ENCODE data around the gene CDKN1A.
A peak's percentile ranks its signal among the peaks of the same experiment; 100 is the strongest.
"Not testable (repeated sequence)": the region's sequence is repeated elsewhere in the genome, so short reads cannot be mapped to it uniquely, and the experiment has no call there.

CDKN1A gene

DNA sequence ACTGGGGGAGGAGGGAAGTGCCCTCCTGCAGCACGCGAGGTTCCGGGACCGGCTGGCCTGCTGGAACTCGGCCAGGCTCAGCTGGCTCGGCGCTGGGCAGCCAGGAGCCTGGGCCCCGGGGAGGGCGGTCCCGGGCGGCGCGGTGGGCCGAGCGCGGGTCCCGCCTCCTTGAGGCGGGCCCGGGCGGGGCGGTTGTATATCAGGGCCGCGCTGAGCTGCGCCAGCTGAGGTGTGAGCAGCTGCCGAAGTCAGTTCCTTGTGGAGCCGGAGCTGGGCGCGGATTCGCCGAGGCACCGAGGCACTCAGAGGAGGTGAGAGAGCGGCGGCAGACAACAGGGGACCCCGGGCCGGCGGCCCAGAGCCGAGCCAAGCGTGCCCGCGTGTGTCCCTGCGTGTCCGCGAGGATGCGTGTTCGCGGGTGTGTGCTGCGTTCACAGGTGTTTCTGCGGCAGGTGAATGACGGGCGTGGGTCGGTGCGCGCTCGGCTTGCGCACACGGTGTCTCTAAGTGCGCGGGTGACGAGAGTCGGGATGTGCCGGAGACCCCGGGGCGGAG lies at the start of gene CDKN1A:
TSS of gene CDKN1A (plus strand) at position 227 of the 555 bp plus-strand sequence. CDS start 5,388 bp downstream, outside the sequence.
- peak; percentile 68 for DNase-seq (ENCODE audit: low spot score)

DNA sequence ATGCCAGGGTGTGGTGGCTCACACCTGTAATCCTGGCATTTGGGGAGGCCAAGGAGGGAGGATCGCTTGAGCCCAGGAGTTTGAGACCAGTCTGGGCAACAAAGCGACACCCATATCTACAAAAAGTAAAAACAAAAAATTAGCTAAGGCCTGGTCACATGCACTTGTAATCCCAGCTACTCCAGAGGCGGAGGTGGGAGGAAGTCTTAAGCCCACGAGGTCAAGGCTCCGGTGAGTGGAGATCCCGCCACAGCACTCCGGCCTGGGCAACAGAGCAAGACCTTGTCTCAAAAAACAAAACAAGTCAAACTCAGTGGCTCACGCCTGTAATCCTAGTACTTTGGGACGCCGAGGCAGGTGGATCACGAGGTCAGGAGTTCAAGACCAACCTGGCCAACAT lies 48.7 kb upstream of the CDKN1A start:
- no peak for DNase-seq (ENCODE audit: low spot score)

DNA sequence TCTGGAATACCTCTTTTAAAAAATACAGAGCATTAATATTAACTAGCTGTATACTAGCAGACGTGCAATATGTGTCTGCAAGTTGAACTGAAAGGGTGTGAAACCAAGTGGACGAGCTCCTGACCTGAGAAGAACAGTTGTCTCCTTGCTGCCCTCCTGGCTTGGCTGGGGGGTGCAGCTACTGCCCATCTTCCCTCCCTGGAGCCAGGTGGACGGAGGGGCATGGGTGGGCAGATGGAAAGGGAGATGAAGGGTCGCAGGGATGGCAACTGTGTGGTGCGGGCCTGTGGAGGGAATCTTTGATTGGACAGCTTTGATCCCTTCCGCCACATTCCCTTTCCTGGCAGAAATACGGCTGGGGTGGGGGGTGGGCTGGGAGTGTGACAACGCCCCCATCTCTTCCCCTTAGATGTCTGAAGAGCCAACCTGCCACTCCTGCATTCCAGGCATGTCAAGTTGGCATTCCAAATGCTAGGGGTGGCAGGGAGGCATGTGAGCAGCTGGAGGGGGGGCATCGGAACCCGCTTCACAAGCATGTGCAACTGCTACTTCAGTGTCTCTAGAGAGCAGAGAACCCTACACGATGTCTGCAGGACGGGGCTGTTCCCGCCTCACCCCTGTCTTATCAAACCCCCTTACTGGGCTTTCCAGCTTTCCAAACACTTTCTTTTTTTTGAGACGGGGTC lies 47.0 kb upstream of the CDKN1A start:
- no peak for DNase-seq (ENCODE audit: low spot score)

DNA sequence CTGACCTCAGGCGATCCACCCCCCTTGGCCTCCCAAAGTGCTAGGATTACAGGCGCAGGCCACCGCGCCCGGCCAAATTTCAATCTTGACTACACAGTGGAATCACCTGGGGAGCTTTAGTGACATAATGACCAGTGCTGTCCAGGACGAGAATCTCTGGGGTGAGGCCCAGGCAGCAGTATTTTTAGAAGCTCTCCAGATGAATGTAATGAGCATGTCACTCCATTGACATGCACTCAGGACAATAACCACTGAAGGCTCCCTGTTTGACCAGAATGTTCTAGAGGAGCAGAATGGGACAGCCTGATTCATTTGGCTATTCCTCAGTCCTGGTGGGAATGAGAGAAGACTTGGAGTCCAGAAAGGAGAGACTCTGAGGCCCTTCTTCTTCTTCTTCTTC lies 45.1 kb upstream of the CDKN1A start:
- no peak for DNase-seq (ENCODE audit: low spot score)

DNA sequence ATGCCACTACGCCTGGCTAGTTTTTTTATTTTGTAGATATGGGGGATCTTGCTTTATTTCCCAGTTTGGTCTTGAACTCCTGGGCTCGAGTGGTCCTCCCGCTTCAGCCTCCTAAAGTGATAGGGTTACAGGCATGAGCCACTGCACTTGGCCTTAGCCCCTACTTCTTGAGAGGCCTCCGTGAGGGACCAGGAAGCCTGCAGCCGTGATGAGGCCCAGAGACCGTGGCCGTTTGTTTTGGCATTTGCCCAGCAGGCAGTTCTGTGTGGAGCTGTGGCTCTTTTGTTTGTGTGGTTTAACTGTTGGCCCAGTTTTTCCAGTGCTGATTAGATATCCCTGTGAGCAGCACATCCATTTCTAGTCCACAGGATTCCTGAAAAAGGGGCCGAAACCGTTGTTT lies 44.6 kb upstream of the CDKN1A start:
- no peak for DNase-seq (ENCODE audit: low spot score)

DNA sequence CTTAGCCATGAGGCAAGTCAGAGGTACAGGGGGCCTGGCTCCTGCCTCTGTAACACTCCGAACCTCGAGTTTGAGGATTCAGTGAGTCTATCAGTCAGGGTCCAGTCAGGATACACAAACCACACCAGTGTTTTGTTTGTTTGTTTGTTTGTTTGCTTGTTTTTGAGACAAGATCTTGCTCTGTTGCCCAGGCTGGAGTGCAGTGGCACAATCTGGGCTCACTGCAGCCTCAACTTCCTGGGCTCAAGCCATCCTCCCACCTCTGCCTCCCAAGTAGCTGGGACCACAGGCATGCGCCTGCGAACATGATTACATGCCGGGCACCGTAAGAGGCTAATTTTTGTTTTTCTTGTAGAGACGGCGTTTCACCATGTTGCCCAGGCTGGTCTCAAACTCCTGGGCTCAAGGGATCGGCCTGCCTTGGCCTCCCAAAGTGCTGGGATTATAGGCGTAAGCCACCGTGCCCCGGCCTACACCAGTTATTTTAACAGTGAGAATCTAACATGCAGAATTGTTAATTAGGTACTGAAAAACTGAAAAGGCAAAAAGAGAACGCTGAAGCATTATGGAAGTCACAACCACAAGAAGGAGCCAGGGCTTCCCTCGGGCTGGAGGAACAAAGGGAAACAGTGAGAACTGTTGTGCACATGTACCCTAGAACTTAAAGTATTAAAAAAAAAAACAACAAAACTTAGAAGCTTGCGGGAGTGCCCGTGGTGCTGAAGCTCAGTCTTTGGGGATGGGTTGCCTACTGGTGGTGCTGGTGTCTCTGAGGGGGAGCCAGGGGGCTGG lies 44.0 kb upstream of the CDKN1A start:
- no peak for DNase-seq (ENCODE audit: low spot score)

DNA sequence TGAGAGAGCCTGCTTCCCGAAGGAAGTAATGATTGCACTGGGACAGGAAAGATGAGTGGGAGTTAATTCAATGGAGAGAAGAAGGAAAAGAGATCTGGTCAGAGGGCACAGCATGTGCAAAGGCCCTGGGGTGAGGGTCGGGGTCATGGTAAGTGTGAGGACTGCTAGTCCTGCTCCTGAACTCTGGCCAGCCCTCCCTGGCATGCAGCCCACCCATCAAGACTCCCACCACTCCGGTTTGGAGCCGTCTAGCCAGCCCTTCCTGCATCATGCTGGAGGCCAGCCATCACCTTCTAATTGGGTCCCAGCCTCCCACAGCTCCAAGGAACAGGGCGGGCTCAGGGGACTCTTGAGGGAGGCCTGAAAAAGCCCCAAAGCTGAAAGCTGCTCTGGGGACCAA lies 42.2 kb upstream of the CDKN1A start:
- no peak for DNase-seq (ENCODE audit: low spot score)

DNA sequence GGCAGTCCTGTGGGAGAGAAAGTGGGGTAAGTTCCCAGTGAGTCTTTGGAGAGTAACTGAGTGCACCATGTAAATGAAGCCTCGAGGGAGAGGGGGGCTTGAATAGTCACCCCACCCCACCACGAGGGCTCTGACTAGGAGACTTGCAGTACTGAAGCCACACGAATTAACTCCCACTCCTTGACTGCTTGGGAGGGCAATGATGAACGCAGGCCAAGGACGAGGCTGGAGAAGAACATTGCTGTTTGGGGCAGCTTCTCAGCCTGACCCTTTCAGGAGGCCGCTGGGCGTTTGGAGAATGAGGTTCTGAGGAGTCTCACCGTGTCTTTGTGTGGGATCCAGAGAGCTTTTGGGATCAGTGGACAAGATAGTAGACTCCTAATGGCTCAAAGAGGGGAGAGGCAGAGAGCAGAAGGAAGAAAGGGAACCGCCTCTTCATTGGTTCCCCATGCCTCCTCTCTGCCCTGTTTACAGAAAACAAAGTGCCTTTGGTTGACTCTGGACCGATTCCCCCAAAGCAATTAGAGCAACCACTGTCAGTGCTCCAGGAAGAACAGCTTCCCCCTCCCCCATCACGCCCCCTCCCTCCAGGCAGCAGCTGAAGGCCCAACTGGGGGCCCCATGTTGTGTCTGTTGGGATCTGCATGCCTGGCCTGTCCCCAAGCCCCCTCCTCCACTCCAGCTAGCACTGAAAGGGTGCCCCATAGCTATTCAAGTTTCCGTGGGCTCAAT lies 41.7 kb upstream of the CDKN1A start:
- no peak for DNase-seq (ENCODE audit: low spot score)

DNA sequence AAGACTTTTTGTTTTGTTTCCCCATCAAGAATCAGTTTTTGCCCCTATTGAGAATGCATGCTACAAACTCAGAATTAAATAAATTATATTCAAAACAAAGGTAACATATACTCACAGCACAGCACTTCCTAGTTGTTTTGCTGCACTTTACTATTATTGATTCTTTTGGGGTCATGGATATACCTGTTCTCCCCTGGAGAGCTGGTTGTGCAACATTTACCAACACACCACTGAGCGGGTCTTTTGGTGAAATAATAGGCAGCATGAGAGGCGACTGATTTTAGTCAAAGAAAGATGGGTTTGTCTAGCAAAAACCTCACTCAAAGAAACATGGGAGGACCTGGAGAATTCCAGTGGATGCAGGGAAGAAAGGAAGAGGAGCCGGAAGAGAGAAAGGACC lies 39.9 kb upstream of the CDKN1A start:
- no peak for DNase-seq (ENCODE audit: low spot score)

DNA sequence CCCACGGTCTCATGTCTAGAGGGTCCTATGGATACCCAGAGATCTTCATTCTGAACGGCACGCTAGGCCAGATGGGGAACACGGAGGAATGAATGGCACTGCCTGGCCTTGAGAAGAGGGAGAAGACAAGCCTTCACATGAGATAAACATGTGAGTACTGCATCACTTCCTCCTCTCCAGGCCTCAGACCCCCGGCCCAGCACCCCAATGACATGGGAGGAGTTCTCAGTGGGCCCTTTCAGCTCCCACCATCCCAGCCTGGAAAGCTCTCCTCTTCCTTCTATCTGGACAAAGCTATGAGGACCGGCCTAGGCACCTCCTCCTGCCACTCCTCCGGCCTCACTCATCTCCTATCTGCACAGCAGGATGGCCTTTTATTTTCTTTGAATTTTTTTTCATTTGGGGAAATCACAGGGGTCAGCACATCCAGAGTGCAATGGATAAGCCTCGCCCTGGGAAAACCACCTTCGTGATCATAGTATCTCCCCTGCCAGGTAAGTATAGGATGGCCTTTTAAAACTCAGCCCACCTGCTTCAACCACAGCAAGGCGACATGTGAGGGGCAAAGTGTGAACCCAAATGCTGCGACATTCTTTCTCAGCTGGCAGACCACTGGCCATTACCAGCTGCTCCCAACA lies 39.2 kb upstream of the CDKN1A start:
- DNase-seq (ENCODE audit: low spot score) = no peak

DNA sequence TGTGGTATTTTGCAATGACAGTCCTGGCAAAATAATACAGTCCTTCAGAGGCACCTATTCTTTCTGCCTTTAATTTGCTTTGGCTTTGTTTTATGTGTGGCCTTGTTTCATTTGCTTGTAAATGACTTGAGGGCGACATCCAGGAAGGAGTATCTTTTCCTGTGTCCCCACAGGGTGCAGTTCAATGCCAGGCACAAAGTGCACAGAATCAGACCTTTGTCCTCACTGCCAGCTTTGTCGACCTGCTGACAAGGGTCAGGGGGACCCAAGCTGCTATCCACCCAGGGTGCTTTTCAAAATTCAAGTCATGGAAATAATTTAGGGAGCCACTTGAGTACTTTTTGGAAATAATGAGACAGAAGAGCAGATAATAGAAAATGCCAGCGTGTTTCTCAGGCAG lies 37.0 kb upstream of the CDKN1A start:
- DNase-seq (ENCODE audit: low spot score) = no peak

DNA sequence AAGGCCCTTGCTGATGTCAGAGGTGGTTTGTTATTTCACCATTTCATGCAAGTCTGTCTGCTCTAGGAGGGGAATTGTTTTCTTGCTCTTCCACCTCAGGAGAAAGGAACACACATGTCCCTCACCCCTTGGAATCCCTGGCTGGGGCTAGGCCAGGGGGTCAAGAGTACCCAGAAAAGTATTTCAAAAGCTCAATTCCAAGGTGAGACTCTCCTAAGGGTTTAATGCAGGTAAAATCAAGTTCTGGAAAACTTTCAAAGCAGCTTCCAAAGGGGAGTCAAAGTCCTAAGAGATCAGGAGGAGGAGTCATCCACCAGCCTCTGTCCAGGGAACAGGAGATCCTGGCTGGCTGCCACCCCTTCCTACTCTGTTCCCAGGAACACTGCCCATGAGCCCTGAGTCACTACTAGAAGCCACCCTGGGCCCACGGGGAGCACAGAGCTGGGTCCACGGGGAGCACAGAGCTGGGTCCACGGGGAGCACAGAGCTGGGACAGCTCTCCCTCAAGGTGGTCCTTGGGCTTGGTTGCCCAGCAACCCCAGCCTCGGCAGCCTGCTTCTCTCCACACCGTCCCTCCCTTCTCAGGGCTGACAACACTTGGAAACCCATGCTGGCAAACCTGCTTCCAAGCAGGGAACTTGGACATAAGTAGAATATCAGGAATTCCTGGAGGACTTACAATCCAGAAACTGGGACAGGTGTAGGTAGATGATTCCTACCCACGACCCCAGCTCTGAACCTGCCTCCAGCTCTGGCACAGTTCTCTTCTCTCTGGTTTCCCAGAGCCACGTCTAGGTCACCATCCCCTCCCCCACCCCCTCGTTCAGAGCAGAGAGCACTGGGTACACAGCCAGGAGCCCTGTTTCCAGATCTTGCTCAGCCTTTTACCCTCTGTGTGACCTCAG lies 35.3 kb upstream of the CDKN1A start:
- no peak for DNase-seq (ENCODE audit: low spot score)

DNA sequence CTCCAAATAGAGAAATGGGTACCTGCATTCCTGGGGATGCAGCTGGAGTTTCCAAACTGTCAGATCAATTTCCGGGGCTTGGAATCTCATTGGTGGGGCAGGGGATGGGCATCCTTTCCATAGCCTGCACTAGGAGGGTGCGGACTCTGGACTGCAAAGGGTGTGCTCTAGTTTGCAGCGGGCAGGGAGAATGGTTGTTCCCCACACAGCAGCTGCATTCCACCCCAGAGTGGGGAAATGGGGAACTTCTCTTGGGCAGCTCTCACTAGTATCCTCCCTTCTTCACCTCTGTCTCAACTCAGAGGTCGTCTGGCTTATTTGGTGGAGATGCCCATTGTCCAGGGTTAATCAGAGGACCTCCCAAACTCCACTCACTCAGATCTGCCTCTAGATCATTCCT lies 34.5 kb upstream of the CDKN1A start:
- no peak for DNase-seq (ENCODE audit: low spot score)

DNA sequence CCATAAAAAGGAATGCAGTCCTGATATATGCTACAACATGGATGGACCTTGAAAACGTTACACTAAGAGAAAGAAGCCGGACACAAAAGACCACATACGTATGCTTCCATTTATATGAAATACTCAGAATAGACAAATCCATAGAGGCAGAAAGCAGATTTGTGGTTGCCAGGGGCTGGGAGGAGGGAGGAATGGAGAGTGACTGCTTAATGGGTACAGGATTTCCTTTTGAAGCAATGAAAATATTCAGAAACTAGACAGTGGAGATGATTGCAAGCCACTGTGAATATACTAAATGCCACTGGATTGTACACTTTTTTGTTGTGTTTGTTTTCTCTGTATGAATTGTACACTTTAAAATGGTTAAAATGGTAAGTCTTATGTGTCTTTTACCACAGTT lies 29.4 kb upstream of the CDKN1A start:
- DNase-seq (ENCODE audit: low spot score) = no peak

DNA sequence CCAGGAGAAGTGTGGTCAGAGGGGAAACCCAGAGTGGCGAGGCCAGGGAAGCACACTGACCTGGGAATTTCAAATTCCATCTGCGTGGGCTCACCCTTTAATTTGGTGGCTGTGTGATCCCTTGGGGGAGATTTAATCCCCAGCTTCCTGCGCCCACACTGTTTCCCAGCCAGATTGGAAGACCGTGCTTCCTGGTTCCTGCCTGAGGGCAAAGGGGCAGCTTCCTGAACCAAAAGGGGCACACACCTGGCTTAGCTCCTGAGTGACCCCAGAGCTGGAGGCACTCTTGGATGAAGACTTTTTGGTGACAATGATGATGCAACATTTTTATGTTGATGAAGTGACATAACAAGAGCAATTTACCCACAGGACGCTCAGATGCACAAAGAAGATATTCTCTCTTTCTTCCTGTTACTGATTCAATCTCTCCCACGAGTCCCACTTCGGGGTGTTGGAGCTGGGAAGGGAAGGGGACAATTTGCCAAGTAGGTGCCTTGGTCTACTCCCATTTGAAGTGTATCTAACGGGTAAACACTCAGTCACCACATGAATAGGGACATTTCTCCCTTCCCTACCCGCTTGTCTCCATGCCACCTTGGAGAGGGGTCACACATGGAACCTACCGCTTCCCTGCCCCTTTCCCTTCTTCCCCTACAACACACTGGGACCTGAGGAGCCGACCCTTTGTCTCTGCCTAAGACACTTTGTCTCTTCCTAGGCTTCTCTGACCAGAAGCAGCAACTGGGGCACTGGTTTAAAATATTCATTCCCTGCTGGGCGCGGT lies 28.6 kb upstream of the CDKN1A start:
- DNase-seq (ENCODE audit: low spot score) = no peak

DNA sequence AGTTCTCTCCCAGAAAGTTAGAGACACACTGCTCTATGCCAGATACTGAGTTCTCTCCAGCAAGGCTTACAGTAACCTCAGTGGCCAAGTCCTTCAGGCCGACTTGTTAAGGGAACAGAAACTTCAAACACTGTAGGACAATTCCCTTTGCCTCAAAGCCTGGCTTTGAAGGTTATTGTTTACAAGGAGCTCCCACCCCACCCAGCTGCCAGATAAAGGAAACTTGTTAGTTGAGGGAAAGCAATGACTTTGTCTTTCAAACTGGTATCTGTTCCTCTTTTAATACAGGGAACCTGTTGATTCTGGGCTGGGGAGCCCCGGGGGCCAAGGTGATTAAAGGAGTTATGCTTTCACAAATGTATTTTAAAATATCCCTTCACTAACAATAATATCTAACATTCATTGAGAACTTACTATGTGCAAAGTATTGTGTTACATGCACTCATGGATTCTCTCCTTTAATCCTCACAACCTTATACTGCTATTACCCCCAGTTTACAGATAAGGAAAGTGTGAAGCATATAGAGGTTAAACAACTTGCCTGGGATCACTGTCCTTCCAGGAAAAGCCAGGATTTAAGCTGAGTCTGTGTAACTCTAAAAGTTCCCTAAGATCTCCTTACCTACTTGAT lies 27.6 kb upstream of the CDKN1A start:
- no peak for DNase-seq (ENCODE audit: low spot score)

DNA sequence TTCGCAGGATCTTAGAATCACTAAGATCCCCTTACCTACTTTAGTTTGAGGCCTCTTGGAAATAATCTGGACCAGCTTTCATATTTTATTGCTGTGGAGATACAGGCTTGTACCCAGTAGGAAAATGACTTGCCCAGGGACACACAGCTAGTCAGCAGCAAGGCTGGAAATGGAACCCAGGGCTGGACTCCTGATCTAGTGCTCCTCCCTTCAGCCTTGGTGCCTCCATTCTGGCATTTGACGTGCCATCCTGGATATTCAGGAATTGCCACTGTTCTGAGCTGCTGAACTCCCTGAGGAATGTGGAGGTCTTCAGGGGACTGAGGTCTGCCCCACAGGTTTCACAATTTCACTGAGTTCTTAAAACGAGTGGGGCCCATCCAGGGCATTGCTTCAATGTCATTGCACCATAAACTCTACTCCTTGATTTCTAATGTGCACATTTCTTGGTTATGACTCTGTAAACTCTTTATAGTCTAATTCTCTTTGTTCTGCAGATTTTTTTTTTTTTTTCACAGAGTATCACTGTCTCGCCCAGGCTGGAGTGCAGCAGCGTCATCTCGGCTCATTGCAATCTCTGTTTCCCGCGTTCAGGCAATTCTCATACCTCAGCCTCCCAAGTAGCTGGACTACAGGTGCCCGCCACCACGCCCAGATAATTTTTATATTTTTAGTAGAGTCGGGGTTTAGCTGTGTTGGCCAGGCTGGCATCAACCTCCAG lies 26.7 kb upstream of the CDKN1A start:
- DNase-seq (ENCODE audit: low spot score) = no peak

DNA sequence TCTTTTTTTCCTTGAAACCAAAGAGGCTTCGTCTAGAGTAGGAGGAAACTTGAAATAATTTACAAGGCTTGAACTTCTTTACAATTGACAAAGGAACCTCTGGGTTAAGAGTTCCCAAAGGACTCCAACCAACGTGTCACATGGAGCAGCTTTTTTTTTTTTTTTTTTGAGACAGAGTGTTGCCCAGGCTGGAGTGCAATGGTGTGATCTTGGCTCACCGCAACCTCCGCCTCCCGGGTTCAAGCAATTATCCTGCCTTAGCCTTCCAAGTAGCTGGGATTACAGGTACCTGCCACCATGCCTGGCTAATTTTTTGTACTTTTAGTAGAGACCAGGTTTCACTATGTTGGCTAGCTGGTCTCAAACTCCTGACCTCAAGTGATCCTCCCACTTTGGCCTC lies 24.0 kb upstream of the CDKN1A start:
- not testable (repeated sequence) for DNase-seq (ENCODE audit: low spot score)

DNA sequence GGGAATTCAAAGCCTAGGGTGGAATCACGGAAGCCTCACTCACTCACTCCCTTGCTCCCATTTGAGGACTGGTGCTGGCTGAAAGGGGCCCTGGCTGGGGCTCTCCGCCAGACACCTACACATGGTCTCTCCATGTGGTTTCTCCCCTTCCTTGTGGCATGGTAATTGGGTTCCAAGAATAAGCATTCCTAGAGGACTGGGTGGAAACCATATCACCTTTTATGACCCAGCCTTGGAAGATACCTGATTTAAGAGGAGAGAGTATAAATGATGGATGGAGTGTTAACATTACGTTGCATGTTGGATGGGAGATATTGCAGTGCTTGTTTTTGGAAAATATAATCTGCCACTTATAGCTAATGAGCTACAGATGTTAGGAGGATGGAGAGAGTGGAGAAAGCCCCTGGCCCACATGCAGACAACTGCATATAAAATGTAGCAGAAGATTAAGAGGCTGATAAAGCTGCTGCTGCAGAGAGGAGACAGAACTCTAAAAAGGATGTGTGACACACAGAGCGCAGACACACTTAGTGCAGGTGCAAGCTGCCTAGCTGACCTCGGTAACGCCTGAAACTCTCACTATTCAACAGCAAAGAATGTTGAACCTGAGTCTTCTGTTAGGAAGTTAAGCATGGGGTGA lies 23.3 kb upstream of the CDKN1A start:
- no peak for DNase-seq (ENCODE audit: low spot score)

All from putamen (tissue), 1 donor.